HCT116 (cell line): ENCODE data around the gene SCTR. TPM values are rescaled to one million over a fixed set of nuclear protein-coding genes. Genes with fewer than 3 reads are reported as not detected.

Experiments
- ATAC-seq: fragments of 200-7000 bp; cut with Tn5 transposase; 2 replicates; pipeline ENCODE4 v1.9.1; 2020; ENCODE audit warnings: mild to moderate bottlenecking, moderate library complexity
- BruUV-seq: library from RNA; stranded (reverse); fragments of 400-500 nt; replicated peaks from 2 replicates; lab custom pipeline; 2021; lab: Mats Ljungman, UMichigan
- CTCF ChIA-PET: fragments of 300-600 bp; sonication (Branson Sonifier 250); formaldehyde crosslinking; loops from one replicate; lab custom pipeline; 2021; ENCODE audit warnings: antibody characterized with exemption; lab: Charles Lee
- POLR2A ChIA-PET: fragments of 300-600, 350-600 bp; sonication (Branson Sonifier 250); formaldehyde crosslinking; loops from one replicate; lab custom pipeline; 2021; ENCODE audit warnings: antibody characterized with exemption; lab: Charles Lee
- RAD21 ChIA-PET, 2 experiments: fragments of 300-600 bp; sonication (Branson Sonifier 250); formaldehyde crosslinking; loops; one replicate each; lab custom pipeline; 2023; ENCODE audit warnings: low total read pairs in 2 of 2; ENCODE audit not compliant: uncharacterized antibody in 2 of 2, unreplicated experiment in 2 of 2, low non-redundant PET in 1 of 2; lab: Charles Lee
- DNase-seq: peaks from one replicate; pipeline ENCODE4 v3.0.0-alpha.2; 2010; ENCODE audit warnings: low read depth, low spot score
- H2AFZ ChIP-seq: fragments of 200-600 bp; shearing (Covaris generic), sonication (generic); 2 replicates; pipeline ENCODE4 v1.6.1; 2017; ENCODE audit warnings: low read depth, mixed run types, mixed read lengths, antibody characterized with exemption, low read length; ENCODE audit not compliant: poor library complexity, severe bottlenecking
- H3K27ac ChIP-seq: 2 replicates; pipeline ENCODE4 v1.5.1; 2012; ENCODE audit warnings: low read depth, low read length
- H3K27me3 ChIP-seq: fragments of 200-600 bp; sonication (generic); 2 replicates; pipeline ENCODE4 v1.6.1; 2016; ENCODE audit warnings: mixed run types, low read length, mixed read lengths; ENCODE audit not compliant: insufficient read depth
- H3K36me3 ChIP-seq, 2 experiments: fragments of 200-500 bp in 1 of 2; fragments of 200-600 bp in 1 of 2; sonication (Bioruptor generic) in 1 of 2; sonication (generic) in 1 of 2; 2 replicates each; pipeline versions ENCODE4 v1.5.1 to v1.6.1; 2014 to 2016; ENCODE audit warnings: low read length in 2 of 2, inconsistent platforms in 1 of 2, mixed read lengths in 1 of 2, mixed run types in 1 of 2; ENCODE audit not compliant: insufficient read depth in 2 of 2, control insufficient read depth in 1 of 2
- H3K4me1 ChIP-seq, 2 experiments: fragments of 200-600 bp in 1 of 2; sonication (generic) in 1 of 2; 2 replicates each; pipeline versions ENCODE4 v1.5.1 to v1.6.1; 2012 to 2017; ENCODE audit warnings: low read length in 2 of 2, inconsistent platforms in 1 of 2, mild to moderate bottlenecking in 1 of 2, mixed read lengths in 1 of 2, mixed run types in 1 of 2, moderate library complexity in 1 of 2; ENCODE audit not compliant: insufficient read depth in 2 of 2, control insufficient read depth in 1 of 2
- H3K4me2 ChIP-seq: fragments of 200-600 bp; sonication (generic); 2 replicates; pipeline ENCODE4 v1.6.1; 2017; ENCODE audit warnings: mixed run types, low read length, mixed read lengths
- H3K4me3 ChIP-seq, 2 experiments: fragments of 200-600 bp in 1 of 2; sonication (generic) in 1 of 2; replicated peaks in 1 of 2; 2 replicates each; pipeline ENCODE4 v1.5.1; 2011 to 2016; ENCODE audit warnings: low read length in 2 of 2, control low read depth in 1 of 2, low read depth in 1 of 2, mild to moderate bottlenecking in 1 of 2, mixed read lengths in 1 of 2, mixed run types in 1 of 2
- H3K79me2 ChIP-seq: fragments of 200-600 bp; sonication (generic); 2 replicates; pipeline ENCODE4 v1.6.1; 2017; ENCODE audit warnings: mild to moderate bottlenecking, mixed run types, low read length, moderate library complexity, mixed read lengths; ENCODE audit not compliant: insufficient read depth
- H3K9ac ChIP-seq: fragments of 200-600 bp; sonication (generic); 2 replicates; pipeline ENCODE4 v1.6.1; 2016; ENCODE audit warnings: low read length, mixed read lengths
- H3K9me2 ChIP-seq: fragments of 200-600 bp; sonication (generic), shearing (Covaris generic); 2 replicates; pipeline ENCODE4 v1.6.1; 2017; ENCODE audit warnings: mixed run types, mild to moderate bottlenecking, moderate library complexity; ENCODE audit not compliant: insufficient read depth
- H3K9me3 ChIP-seq, 2 experiments: fragments of 200-500 bp in 1 of 2; fragments of 200-600 bp in 1 of 2; sonication (Bioruptor generic) in 1 of 2; sonication (generic) in 1 of 2; 2 replicates each; pipeline ENCODE4 v1.6.1; 2014 to 2017; ENCODE audit warnings: low read length in 2 of 2, mixed read lengths in 2 of 2, inconsistent platforms in 1 of 2, low read depth in 1 of 2, mild to moderate bottlenecking in 1 of 2, mixed run types in 1 of 2, moderate library complexity in 1 of 2; ENCODE audit not compliant: control insufficient read depth in 1 of 2, insufficient read depth in 1 of 2
- H4K20me1 ChIP-seq: fragments of 200-600 bp; sonication (generic), shearing (Covaris generic); 2 replicates; pipeline ENCODE4 v1.6.1; 2017; ENCODE audit warnings: mixed run types, mild to moderate bottlenecking, moderate library complexity; ENCODE audit not compliant: insufficient read depth
- CBX3 ChIP-seq: IDR thresholded peaks from 2 replicates; pipeline ENCODE4 v1.6.1; 2012; ENCODE audit warnings: low read depth
- EGR1 ChIP-seq: IDR thresholded peaks from 2 replicates; pipeline ENCODE4 v1.6.1; 2012; ENCODE audit warnings: low read depth
- ELF1 ChIP-seq: IDR thresholded peaks from 2 replicates; pipeline ENCODE4 v1.6.1; 2012; ENCODE audit warnings: low read depth, borderline replicate concordance
- EZH2 ChIP-seq: fragments of 200-600 bp; sonication (generic); IDR thresholded peaks from 2 replicates; pipeline ENCODE4 v1.6.1; 2017; ENCODE audit warnings: antibody characterized with exemption, mixed run types
- EZH2phosphoT487 ChIP-seq: fragments of 200-600 bp; IDR thresholded peaks from 2 replicates; pipeline ENCODE4 v1.6.1; 2018; ENCODE audit warnings: antibody characterized with exemption, borderline replicate concordance
- FOSL1 ChIP-seq: IDR thresholded peaks from 2 replicates; pipeline ENCODE4 v1.6.1; 2012; ENCODE audit warnings: low read depth
- JUND ChIP-seq: IDR thresholded peaks from 2 replicates; pipeline ENCODE4 v1.6.1; 2012
- POLR2A ChIP-seq: IDR thresholded peaks from 2 replicates; pipeline ENCODE4 v1.7.0; 2011; ENCODE audit warnings: borderline replicate concordance; ENCODE audit not compliant: insufficient read depth, insufficient read length; ENCODE audit errors: extremely low read depth
- POLR2AphosphoS5 ChIP-seq: IDR thresholded peaks from 2 replicates; pipeline ENCODE4 v1.6.1; 2011; ENCODE audit warnings: mild to moderate bottlenecking, low read depth, low read length, moderate library complexity
- RAD21 ChIP-seq: IDR thresholded peaks from 2 replicates; pipeline ENCODE4 v1.6.1; 2012; ENCODE audit warnings: low read depth, mild to moderate bottlenecking
- SIN3A ChIP-seq: IDR thresholded peaks from 2 replicates; pipeline ENCODE4 v1.6.1; 2012; ENCODE audit warnings: low read depth
- SP1 ChIP-seq: IDR thresholded peaks from 2 replicates; pipeline ENCODE4 v1.6.1; 2012; ENCODE audit warnings: low read depth
- SRF ChIP-seq: IDR thresholded peaks from 2 replicates; pipeline ENCODE4 v1.6.1; 2012; ENCODE audit warnings: low read depth
- TCF7L2 ChIP-seq: IDR thresholded peaks from 2 replicates; pipeline ENCODE4 v1.7.0; 2011; ENCODE audit warnings: borderline replicate concordance, inconsistent platforms; ENCODE audit not compliant: insufficient read depth, insufficient read length; ENCODE audit errors: extremely low read depth
- ZNF274 ChIP-seq: fragments of 200-500 bp; sonication (Bioruptor generic); IDR thresholded peaks from 2 replicates; pipeline ENCODE4 v1.6.1; 2014; ENCODE audit warnings: mild to moderate bottlenecking, low read depth, low read length, inconsistent platforms
- intact Hi-C: fragments of 100-400 bp; cut with micrococcal nuclease; formaldehyde crosslinking; loops from 2 replicates; pipeline ENCODE4 v1.10.0; 2022
- total RNA-seq: library from RNA; stranded (reverse); gene quantifications from one replicate; pipeline ENCODE4 v1.2.1, GENCODE V29; 2021; ENCODE audit not compliant: unreplicated experiment
- TF ChIP-seq, protein P1 (sequence below): IDR thresholded peaks from 2 replicates; pipeline ENCODE4 v1.6.1; 2012
- TF ChIP-seq, protein P2 (sequence below): IDR thresholded peaks from 2 replicates; pipeline ENCODE4 v1.6.1; 2012
- TF ChIP-seq, protein P3 (sequence below): IDR thresholded peaks from 2 replicates; pipeline ENCODE4 v1.6.1; 2011; ENCODE audit warnings: mild to moderate bottlenecking, low read length, moderate library complexity; ENCODE audit not compliant: insufficient replicate concordance; ENCODE audit errors: extremely low read depth
- TF ChIP-seq, protein P4 (sequence below), 3 experiments: fragments of 200-600 bp in 1 of 3; sonication (generic) in 1 of 3; IDR thresholded peaks in 2 of 3; conservative IDR thresholded peaks in 1 of 3; 2 replicates each; pipeline ENCODE4 v1.5.1; 2012 to 2017; ENCODE audit warnings: low read depth in 2 of 3, low read length in 2 of 3, antibody characterized with exemption in 1 of 3, borderline replicate concordance in 1 of 3, control low read depth in 1 of 3, mild to moderate bottlenecking in 1 of 3, mixed read lengths in 1 of 3, mixed run types in 1 of 3, moderate library complexity in 1 of 3; ENCODE audit not compliant: insufficient read depth in 1 of 3

Gene SCTR
- total RNA-seq, 1 experiment from 2014 or later, result not detected

DNA sequence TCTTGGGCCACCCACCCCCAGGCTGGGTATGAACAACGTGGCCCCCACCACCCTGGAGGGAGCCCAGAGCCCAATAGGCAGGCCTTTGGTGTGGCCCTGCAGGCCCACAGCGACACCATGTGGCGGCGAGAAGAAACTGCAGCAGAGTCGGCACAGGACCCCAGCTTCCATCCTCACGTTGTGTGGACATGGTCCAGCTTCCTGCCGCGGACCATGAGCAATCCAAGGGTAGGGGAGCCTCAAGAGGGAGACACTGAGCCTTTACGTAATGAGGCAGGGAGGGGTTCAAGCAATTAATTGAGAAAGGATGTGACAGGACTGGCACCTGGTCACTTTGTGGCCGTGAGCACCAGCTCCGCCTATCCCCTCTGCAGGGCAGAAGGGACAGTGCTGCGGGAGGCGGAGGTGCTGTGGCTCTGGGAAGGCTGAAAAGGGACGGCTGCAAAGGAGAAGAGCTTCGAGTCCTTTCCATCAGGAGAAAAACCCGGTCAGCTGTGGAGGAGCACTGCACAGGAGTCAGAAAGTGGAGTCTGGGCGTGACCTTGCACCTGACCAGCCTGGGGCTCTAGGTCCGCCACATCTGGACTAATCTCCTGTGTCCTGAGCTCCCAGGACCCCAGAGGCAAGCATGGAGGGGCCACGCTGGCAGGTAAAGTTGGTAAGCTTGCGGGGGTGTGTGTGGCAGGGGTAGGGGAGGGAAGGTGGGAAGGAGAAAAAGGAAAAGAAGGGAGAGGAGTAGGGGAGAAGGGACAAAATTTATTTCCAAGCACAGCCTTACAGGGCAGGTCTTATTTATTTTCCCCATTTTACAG, 47.8 kb downstream of the SCTR start:
- CTCF ChIA-PET, result interaction anchor here (0.8 to 2.5 kb wide), 24 partner anchors 9 to 698 kb away, joined by 3 to 16 read pairs (median 6); partner anchors contain the start of gene TMEM37
- H3K4me2 ChIP-seq, result peak overlapping the region; percentile 72
- POLR2A ChIA-PET, result interaction anchor here (0.6 kb wide), 1 partner anchor 20 kb away, joined by 3 read pairs; no protein-coding TSS in a partner anchor
- no peaks in the 10 kb centered on the region for H3K79me2 ChIP-seq
- H3K9me2 ChIP-seq, result no peaks in the 10 kb centered on the region
- H3K27ac ChIP-seq, result no peak overlapping the region
- peak overlapping the region; percentile 98 for H2AFZ ChIP-seq
- H3K27me3 ChIP-seq, result no peaks in the 10 kb centered on the region
- no peaks in the 10 kb centered on the region for H4K20me1 ChIP-seq
- intact Hi-C loops, result loop anchor here (1.0 to 10.0 kb wide), 2 partner anchors 69 to 182 kb away; no protein-coding TSS in a partner anchor
- no TSS peak for BruUV-seq
- peaks cover 0 to 7% of the 10 kb centered on the region in 2 experiments; a peak in 2 of 4 replicates for H3K4me1 ChIP-seq
- no peak overlapping the region for H3K9ac ChIP-seq
- H3K9me3 ChIP-seq, result no peaks in the 10 kb centered on the region
- DNase-seq (peak; percentile 78), ATAC-seq (peak; percentile 95)
- H3K36me3 ChIP-seq, result no peaks in the 10 kb centered on the region
- peak overlapping the region in 1 of 2 experiments; percentile 29; a peak in 2 of 4 replicates for H3K4me3 ChIP-seq
- RAD21 ChIA-PET, result interaction anchor here (0.9 to 1.0 kb wide), 3 partner anchors 42 to 166 kb away, joined by 3 to 4 read pairs (median 3); partner anchors contain the start of gene TMEM37 (in 1 of the 2)
- no peak for TF ChIP-seq TCF7L2
- TF ChIP-seq, protein P1, sequence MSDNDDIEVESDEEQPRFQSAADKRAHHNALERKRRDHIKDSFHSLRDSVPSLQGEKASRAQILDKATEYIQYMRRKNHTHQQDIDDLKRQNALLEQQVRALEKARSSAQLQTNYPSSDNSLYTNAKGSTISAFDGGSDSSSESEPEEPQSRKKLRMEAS, result peak; percentile 56
- no peak for TF ChIP-seq FOSL1
- TF ChIP-seq ZNF274, result no peak
- TF ChIP-seq, protein P2, sequence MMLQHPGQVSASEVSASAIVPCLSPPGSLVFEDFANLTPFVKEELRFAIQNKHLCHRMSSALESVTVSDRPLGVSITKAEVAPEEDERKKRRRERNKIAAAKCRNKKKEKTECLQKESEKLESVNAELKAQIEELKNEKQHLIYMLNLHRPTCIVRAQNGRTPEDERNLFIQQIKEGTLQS, result no peak
- TF ChIP-seq POLR2A, result no peak
- no peak for TF ChIP-seq SRF
- no peak for TF ChIP-seq SIN3A
- TF ChIP-seq, protein P3, sequence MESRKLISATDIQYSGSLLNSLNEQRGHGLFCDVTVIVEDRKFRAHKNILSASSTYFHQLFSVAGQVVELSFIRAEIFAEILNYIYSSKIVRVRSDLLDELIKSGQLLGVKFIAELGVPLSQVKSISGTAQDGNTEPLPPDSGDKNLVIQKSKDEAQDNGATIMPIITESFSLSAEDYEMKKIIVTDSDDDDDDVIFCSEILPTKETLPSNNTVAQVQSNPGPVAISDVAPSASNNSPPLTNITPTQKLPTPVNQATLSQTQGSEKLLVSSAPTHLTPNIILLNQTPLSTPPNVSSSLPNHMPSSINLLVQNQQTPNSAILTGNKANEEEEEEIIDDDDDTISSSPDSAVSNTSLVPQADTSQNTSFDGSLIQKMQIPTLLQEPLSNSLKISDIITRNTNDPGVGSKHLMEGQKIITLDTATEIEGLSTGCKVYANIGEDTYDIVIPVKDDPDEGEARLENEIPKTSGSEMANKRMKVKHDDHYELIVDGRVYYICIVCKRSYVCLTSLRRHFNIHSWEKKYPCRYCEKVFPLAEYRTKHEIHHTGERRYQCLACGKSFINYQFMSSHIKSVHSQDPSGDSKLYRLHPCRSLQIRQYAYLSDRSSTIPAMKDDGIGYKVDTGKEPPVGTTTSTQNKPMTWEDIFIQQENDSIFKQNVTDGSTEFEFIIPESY, result no peak
- no peak for TF ChIP-seq EZH2phosphoT487
- no peak for TF ChIP-seq CBX3
- no peak for TF ChIP-seq EGR1
- TF ChIP-seq POLR2AphosphoS5, result no peak
- TF ChIP-seq ELF1, result no peak
- TF ChIP-seq EZH2, result no peak
- TF ChIP-seq, protein P4, sequence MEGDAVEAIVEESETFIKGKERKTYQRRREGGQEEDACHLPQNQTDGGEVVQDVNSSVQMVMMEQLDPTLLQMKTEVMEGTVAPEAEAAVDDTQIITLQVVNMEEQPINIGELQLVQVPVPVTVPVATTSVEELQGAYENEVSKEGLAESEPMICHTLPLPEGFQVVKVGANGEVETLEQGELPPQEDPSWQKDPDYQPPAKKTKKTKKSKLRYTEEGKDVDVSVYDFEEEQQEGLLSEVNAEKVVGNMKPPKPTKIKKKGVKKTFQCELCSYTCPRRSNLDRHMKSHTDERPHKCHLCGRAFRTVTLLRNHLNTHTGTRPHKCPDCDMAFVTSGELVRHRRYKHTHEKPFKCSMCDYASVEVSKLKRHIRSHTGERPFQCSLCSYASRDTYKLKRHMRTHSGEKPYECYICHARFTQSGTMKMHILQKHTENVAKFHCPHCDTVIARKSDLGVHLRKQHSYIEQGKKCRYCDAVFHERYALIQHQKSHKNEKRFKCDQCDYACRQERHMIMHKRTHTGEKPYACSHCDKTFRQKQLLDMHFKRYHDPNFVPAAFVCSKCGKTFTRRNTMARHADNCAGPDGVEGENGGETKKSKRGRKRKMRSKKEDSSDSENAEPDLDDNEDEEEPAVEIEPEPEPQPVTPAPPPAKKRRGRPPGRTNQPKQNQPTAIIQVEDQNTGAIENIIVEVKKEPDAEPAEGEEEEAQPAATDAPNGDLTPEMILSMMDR (IDR thresholded peaks at IDR 0.05 in 2 of 3, conservative IDR thresholded peaks at IDR 0.05 in 1 of 3; ENCODE audit: borderline replicate concordance in 1 of 3, insufficient read depth in 1 of 3, low read depth in 2 of 3, low read length in 2 of 3), result peak; percentile 97 to 98 (median 98)
- TF ChIP-seq JUND, result no peak
- no peak for TF ChIP-seq SP1
- peak; percentile 98 for TF ChIP-seq RAD21
